Smooth muscle cell (in vitro differentiated cells): Measurements from ENCODE around the gene C2CD4D. TPM values are rescaled to one million over a fixed set of nuclear protein-coding genes. Genes with fewer than 3 reads are reported as not detected.

Source experiments
- DNase-seq: peaks from one replicate; lab custom pipeline; 2025; ENCODE audit not compliant: unreplicated experiment; lab: John Stamatoyannopoulos, UW
- H2AFZ ChIP-seq: fragments of 200-600 bp; sonication (generic); 2 replicates; pipeline ENCODE4 v1.6.0; 2016; ENCODE audit warnings: antibody characterized with exemption, low read depth, mild to moderate bottlenecking
- H3F3A ChIP-seq: fragments of 200-600 bp; sonication (generic); 2 replicates; pipeline ENCODE4 v1.6.0; 2017; ENCODE audit warnings: antibody characterized with exemption, low read depth
- H3K27ac ChIP-seq: fragments of 200-600 bp; sonication (generic); 2 replicates; pipeline ENCODE4 v1.5.1; 2016; ENCODE audit warnings: low read depth, mild to moderate bottlenecking
- H3K27me3 ChIP-seq: fragments of 200-600 bp; sonication (generic); 2 replicates; pipeline ENCODE4 v1.6.1; 2016; ENCODE audit warnings: low read depth, mild to moderate bottlenecking
- H3K36me3 ChIP-seq: fragments of 200-600 bp; sonication (generic); 2 replicates; pipeline ENCODE4 v1.5.1; 2016; ENCODE audit warnings: low read depth
- H3K4me1 ChIP-seq: fragments of 200-600 bp; sonication (generic); 2 replicates; pipeline ENCODE4 v1.5.1; 2016; ENCODE audit warnings: low read depth
- H3K4me2 ChIP-seq: fragments of 200-600 bp; sonication (generic); 2 replicates; pipeline ENCODE4 v1.6.0; 2016; ENCODE audit warnings: mild to moderate bottlenecking
- H3K4me3 ChIP-seq: fragments of 200-600 bp; sonication (generic); 2 replicates; pipeline ENCODE4 v1.5.1; 2016; ENCODE audit warnings: mild to moderate bottlenecking
- H3K79me2 ChIP-seq: fragments of 200-600 bp; sonication (generic); 2 replicates; pipeline ENCODE4 v1.6.0; 2016; ENCODE audit warnings: low read depth, mild to moderate bottlenecking
- H3K9ac ChIP-seq: fragments of 200-600 bp; sonication (generic); 2 replicates; pipeline ENCODE4 v1.6.0; 2016; ENCODE audit warnings: low read depth
- H3K9me3 ChIP-seq: fragments of 200-600 bp; sonication (generic); replicated peaks from 2 replicates; pipeline ENCODE4 v1.5.1; 2016; ENCODE audit warnings: low read depth
- H4K20me1 ChIP-seq: fragments of 200-600 bp; sonication (generic); 2 replicates; pipeline ENCODE4 v1.6.0; 2016; ENCODE audit warnings: low read depth
- CTCF ChIP-seq: fragments of 200-600 bp; sonication (generic); IDR thresholded peaks from 2 replicates; pipeline ENCODE4 v1.5.1; 2017; ENCODE audit warnings: borderline replicate concordance, mild to moderate bottlenecking, antibody characterized with exemption; ENCODE audit not compliant: insufficient read depth, poor library complexity, severe bottlenecking
- WGBS: methylation state at CpG from one replicate; pipeline ENCODE4 v1.1.7; 2016; ENCODE audit warnings: low lambda C conversion rate; 5-methylcytosine and 5-hydroxymethylcytosine counted together
- polyA plus RNA-seq: library from polyadenylated mRNA; unstranded; fragments of >200 nt; fragmentation: Nextera tagmentation; extraction: Ambion mirVana; gene quantifications from 2 replicates; pipeline ENCODE4 v1.2.1, GENCODE V29; 2016
- total RNA-seq: library from RNA; depleted of rRNA; stranded (reverse); fragments of >200 nt; gene quantifications from 2 replicates; pipeline ENCODE4 v1.2.3, GENCODE V29; 2014

The C2CD4D gene
- total and polyA plus RNA-seq, 2 experiments from 2014 or later = not detected

GRCh38 chr1:151862604-151863003 lies 23.0 kb upstream of the C2CD4D start:
- Histone ChIP-seq H3K79me2 (no peaks in the 10 kb centered on the region), H3K36me3 (no peaks in the 10 kb centered on the region), H3K9ac (no peak overlapping the region), H3K4me2 (no peak overlapping the region), H3K27me3 (no peaks in the 10 kb centered on the region), H3K4me1 (no peaks in the 10 kb centered on the region), H3K27ac (no peak overlapping the region), H3K9me3 (no peaks in the 10 kb centered on the region), H3F3A (no peaks in the 10 kb centered on the region), H4K20me1 (no peaks in the 10 kb centered on the region), H2AFZ (no peak overlapping the region), H3K4me3 (no peak overlapping the region)
- no peak for DNase-seq
- no peak for TF ChIP-seq CTCF

GRCh38 chr1:151860504-151861187 lies 21.0 kb upstream of the C2CD4D start:
- Histone ChIP-seq H3K9ac (no peak overlapping the region), H2AFZ (no peak overlapping the region), H3K27ac (no peak overlapping the region), H3K79me2 (no peaks in the 10 kb centered on the region), H4K20me1 (no peaks in the 10 kb centered on the region), H3K4me1 (no peaks in the 10 kb centered on the region), H3K4me2 (no peak overlapping the region), H3K4me3 (no peak overlapping the region), H3K27me3 (no peaks in the 10 kb centered on the region), H3K36me3 (no peaks in the 10 kb centered on the region), H3K9me3 (no peaks in the 10 kb centered on the region), H3F3A (no peaks in the 10 kb centered on the region)
- WGBS = 50% methylated on average over 7 of the region's 7 CpGs
- DNase-seq = no peak
- no peak for TF ChIP-seq CTCF

- H3K36me3 ChIP-seq = no peaks in the 10 kb centered on the region
- no peak overlapping the region for H3K4me2 ChIP-seq
- DNase-seq = no peak
- no peaks in the 10 kb centered on the region for H3K9me3 ChIP-seq
- H3K79me2 ChIP-seq = no peaks in the 10 kb centered on the region
- TF ChIP-seq CTCF = no peak
- no peaks in the 10 kb centered on the region for H3F3A ChIP-seq
- H4K20me1 ChIP-seq = no peaks in the 10 kb centered on the region
- no peaks in the 10 kb centered on the region for H3K4me1 ChIP-seq
- H3K27ac ChIP-seq = no peak overlapping the region
- H3K4me3 ChIP-seq = no peak overlapping the region
- no peaks in the 10 kb centered on the region for H3K27me3 ChIP-seq
- 86% methylated on average over 6 of the region's 6 CpGs for WGBS
- no peak overlapping the region for H2AFZ ChIP-seq
- no peak overlapping the region for H3K9ac ChIP-seq
Measured at GRCh38 chr1:151859891-151860293, 20.3 kb upstream of the C2CD4D start.
